Measurements from ENCODE around the gene CASR.

The CASR gene

DNA sequence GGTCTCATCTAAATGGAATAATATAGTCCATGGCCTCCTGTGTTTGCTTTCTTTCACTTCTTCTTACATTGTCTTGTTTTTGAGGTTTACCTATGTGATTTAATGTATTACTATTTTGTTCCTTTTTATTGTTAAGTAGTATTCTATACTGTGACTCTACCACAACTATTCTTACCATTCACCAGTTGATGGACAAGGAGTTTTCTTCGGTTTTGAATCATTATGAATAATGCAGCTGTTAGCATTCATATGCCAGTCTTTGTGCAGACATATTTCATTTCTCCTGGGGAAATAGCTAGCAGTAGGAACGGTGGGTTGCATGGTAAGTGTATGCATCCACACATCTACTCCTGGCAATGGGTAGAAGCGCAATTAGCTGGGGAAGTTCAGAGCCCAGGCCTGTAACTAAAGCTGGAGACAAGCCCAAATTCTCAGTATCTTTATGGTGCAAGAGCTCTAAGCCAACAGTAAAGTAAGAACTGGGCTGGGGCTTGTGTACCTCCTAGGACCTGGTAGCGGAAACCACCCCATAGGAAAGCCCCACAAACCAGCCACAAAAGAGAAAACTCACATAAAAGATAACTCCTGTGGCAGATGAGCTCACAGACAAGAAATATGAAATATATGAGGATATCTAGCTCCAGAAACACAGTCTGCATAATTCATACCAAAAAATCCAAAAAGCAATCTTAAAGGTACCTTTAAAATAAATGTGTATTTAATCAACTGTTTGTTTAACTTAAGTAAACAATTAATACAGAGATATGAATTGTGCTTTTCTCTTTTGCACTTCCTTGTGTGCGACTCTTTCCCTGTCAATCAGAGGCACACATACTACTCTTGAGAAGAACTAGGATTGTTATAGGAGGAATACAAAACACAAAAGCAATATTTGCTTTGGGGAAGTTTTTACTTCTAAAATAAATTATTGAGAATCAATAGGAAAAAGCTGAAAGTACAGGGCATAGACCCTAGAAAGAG, 138.9 kb downstream of the CASR start:
- TF ChIP-seq FOXM1 (IDR thresholded peaks at IDR 0.05; ENCODE audit: borderline replicate concordance, low read depth) (no peak), MAX (IDR thresholded peaks at IDR 0.05) (no peak), CREB1 (IDR thresholded peaks at IDR 0.05; ENCODE audit: low read depth) (no peak), USF1 (IDR thresholded peaks at IDR 0.05) (no peak), ZBTB7A (IDR thresholded peaks at IDR 0.05; ENCODE audit: low read depth) (no peak), RAD21 (IDR thresholded peaks at IDR 0.05; ENCODE audit: low read depth) (no peak), TCF12 (IDR thresholded peaks at IDR 0.05; ENCODE audit: low read depth) (no peak), TEAD4 (IDR thresholded peaks at IDR 0.05) (no peak), CEBPB (IDR thresholded peaks at IDR 0.05) (no peak), EP300 (IDR thresholded peaks at IDR 0.05; ENCODE audit: borderline replicate concordance) (no peak), EGR1 (IDR thresholded peaks at IDR 0.05) (no peak), TAF1 (IDR thresholded peaks at IDR 0.05; ENCODE audit: low read depth) (no peak), NFIC (IDR thresholded peaks at IDR 0.05) (no peak)
- TF ChIP-seq, protein P1, sequence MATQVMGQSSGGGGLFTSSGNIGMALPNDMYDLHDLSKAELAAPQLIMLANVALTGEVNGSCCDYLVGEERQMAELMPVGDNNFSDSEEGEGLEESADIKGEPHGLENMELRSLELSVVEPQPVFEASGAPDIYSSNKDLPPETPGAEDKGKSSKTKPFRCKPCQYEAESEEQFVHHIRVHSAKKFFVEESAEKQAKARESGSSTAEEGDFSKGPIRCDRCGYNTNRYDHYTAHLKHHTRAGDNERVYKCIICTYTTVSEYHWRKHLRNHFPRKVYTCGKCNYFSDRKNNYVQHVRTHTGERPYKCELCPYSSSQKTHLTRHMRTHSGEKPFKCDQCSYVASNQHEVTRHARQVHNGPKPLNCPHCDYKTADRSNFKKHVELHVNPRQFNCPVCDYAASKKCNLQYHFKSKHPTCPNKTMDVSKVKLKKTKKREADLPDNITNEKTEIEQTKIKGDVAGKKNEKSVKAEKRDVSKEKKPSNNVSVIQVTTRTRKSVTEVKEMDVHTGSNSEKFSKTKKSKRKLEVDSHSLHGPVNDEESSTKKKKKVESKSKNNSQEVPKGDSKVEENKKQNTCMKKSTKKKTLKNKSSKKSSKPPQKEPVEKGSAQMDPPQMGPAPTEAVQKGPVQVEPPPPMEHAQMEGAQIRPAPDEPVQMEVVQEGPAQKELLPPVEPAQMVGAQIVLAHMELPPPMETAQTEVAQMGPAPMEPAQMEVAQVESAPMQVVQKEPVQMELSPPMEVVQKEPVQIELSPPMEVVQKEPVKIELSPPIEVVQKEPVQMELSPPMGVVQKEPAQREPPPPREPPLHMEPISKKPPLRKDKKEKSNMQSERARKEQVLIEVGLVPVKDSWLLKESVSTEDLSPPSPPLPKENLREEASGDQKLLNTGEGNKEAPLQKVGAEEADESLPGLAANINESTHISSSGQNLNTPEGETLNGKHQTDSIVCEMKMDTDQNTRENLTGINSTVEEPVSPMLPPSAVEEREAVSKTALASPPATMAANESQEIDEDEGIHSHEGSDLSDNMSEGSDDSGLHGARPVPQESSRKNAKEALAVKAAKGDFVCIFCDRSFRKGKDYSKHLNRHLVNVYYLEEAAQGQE (IDR thresholded peaks at IDR 0.05; ENCODE audit: low read depth) = no peak

- no peak for TF ChIP-seq TEAD4 (IDR thresholded peaks at IDR 0.05)
- no peak for TF ChIP-seq EP300 (IDR thresholded peaks at IDR 0.05; ENCODE audit: borderline replicate concordance)
- TF ChIP-seq CREB1 (IDR thresholded peaks at IDR 0.05; ENCODE audit: low read depth) = no peak
- TF ChIP-seq EGR1 (IDR thresholded peaks at IDR 0.05) = no peak
- TF ChIP-seq MAX (IDR thresholded peaks at IDR 0.05) = no peak
- TF ChIP-seq, protein P1 (IDR thresholded peaks at IDR 0.05; ENCODE audit: low read depth) = no peak
- TF ChIP-seq ZBTB7A (IDR thresholded peaks at IDR 0.05; ENCODE audit: low read depth) = no peak
- TF ChIP-seq CEBPB (IDR thresholded peaks at IDR 0.05) = no peak
- TF ChIP-seq YY1 (IDR thresholded peaks at IDR 0.05; ENCODE audit: low read depth) = no peak
- TF ChIP-seq TAF1 (IDR thresholded peaks at IDR 0.05; ENCODE audit: low read depth) = no peak
- TF ChIP-seq FOXM1 (IDR thresholded peaks at IDR 0.05; ENCODE audit: borderline replicate concordance, low read depth) = no peak
- no peak for TF ChIP-seq RAD21 (IDR thresholded peaks at IDR 0.05; ENCODE audit: low read depth)
- TF ChIP-seq NFIC (IDR thresholded peaks at IDR 0.05) = no peak
- TF ChIP-seq USF1 (IDR thresholded peaks at IDR 0.05) = no peak
- no peak for TF ChIP-seq TCF12 (IDR thresholded peaks at IDR 0.05; ENCODE audit: low read depth)
Observed at GRCh38 chr3:122324871-122325323, 141.4 kb downstream of the CASR start, which contains the start of gene CSTA. Gene CSTA (plus strand): TSS chr3:122325248. CDS start chr3:122325293, 45 bp downstream.

DNA sequence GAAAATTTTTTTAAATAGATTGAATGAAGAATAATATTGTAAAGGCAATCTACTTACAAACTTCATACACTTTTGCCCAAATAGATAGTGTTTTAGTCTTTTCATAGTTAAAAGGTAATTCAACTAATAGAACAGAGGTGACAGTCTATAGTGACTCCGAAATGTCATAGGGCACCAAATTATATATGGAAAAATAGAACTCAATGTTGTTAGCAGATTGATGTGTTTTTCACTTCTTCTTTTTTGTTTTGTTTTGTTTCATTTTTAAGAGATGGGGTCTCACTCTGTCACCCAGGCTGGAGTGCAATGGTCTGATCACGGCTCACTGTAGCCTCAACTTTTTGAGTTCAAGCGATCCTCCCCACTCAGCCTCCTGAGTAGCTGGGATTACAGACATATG, 142.3 kb downstream of the CASR start:
- TF ChIP-seq EGR1 (IDR thresholded peaks at IDR 0.05) (no peak), EP300 (IDR thresholded peaks at IDR 0.05; ENCODE audit: borderline replicate concordance) (no peak)

DNA sequence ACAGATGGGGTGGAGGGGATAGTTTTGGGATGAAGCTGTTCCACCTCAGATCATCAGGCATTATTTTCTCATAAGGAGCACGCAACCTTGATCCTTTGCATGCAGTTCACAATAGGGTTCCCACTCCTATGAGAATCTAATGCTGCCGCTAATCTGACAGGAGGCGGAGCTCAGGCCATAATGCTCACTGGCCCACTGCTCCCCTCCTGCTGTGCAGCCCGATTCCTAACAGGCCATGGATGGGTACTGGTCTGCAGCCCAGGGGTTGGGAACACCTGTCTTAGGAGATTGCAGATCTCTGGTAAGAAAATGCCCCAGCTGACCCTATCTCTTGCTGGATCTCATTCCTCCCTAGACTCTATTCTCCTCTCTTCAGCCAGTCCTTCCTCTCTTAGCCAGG, 148.4 kb downstream of the CASR start:
- TF ChIP-seq NFIC (IDR thresholded peaks at IDR 0.05) = no peak
- TF ChIP-seq TAF1 (IDR thresholded peaks at IDR 0.05; ENCODE audit: low read depth) = no peak
- no peak for TF ChIP-seq CEBPB (IDR thresholded peaks at IDR 0.05)
- TF ChIP-seq ZBTB7A (IDR thresholded peaks at IDR 0.05; ENCODE audit: low read depth) = no peak
- no peak for TF ChIP-seq YY1 (IDR thresholded peaks at IDR 0.05; ENCODE audit: low read depth)

DNA sequence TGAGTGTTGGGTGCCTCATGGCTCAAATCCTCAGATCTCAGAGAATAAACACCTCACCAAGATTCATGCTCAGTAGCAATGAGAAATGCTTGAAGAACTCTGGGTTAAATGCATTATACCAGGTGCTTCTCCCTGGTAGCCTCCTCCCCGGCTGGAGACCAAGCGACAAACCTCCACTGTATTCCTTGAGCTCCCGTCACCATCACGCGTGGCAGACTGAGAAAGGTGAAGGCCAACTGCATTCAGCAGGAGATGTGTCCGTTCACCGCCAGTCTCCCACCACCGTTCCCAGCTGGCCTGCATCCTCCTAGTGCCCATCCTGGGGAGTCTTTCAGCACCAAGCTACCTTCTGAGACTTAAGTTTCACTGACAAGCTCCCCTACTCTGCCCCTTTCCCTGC, 149.1 kb downstream of the CASR start:
- TF ChIP-seq ZBTB7A (IDR thresholded peaks at IDR 0.05; ENCODE audit: low read depth) = no peak
- TF ChIP-seq NFIC (IDR thresholded peaks at IDR 0.05) = no peak
- TF ChIP-seq MAX (IDR thresholded peaks at IDR 0.05) = no peak
